Small intestine (tissue), 7 donors: ENCODE data around the gene CORO7. TPM values are rescaled to one million over a fixed set of nuclear protein-coding genes. Genes with fewer than 3 reads are reported as not detected.

ENCODE experiments used
- DNase-seq, 2 donors: peaks; one replicate each; pipeline versions ENCODE4 v3.0.0 to v3.0.0-alpha.2; 2013
- FAIRE-seq: peaks from 2 replicates; lab custom pipeline; 2012; peaks lifted over from hg19 to GRCh38; lab: Jason Lieb, UNC
- H3K27ac ChIP-seq, 3 donors: one replicate each; pipeline ENCODE4 v1.5.1; 2013; ENCODE audit warnings: low read length in 2 of 3, mild to moderate bottlenecking in 2 of 3, control low read depth in 1 of 3, inconsistent platforms in 1 of 3, low read depth in 1 of 3, moderate library complexity in 1 of 3
- H3K27me3 ChIP-seq, 3 donors: one replicate each; pipeline ENCODE4 v1.6.1; 2013; ENCODE audit warnings: low read length in 3 of 3, inconsistent platforms in 1 of 3; ENCODE audit not compliant: control insufficient read depth in 3 of 3, insufficient read depth in 3 of 3
- H3K36me3 ChIP-seq, 3 donors: one replicate each; pipeline ENCODE4 v1.6.1; 2013; ENCODE audit warnings: low read length in 3 of 3, inconsistent platforms in 1 of 3, low read depth in 1 of 3, mild to moderate bottlenecking in 1 of 3, moderate library complexity in 1 of 3; ENCODE audit not compliant: control insufficient read depth in 3 of 3, insufficient read depth in 2 of 3
- H3K4me1 ChIP-seq, 3 donors: one replicate each; pipeline ENCODE4 v1.6.1; 2013; ENCODE audit warnings: low read length in 2 of 3, inconsistent platforms in 1 of 3, low read depth in 1 of 3, mild to moderate bottlenecking in 1 of 3, moderate library complexity in 1 of 3; ENCODE audit not compliant: control insufficient read depth in 3 of 3, insufficient read depth in 2 of 3
- H3K4me3 ChIP-seq, 3 donors: one replicate each; pipeline ENCODE4 v1.5.1; 2013; ENCODE audit warnings: low read length in 3 of 3, control low read depth in 1 of 3, inconsistent platforms in 1 of 3, low read depth in 1 of 3, mild to moderate bottlenecking in 1 of 3, moderate library complexity in 1 of 3
- H3K9me3 ChIP-seq, 2 donors: one replicate each; pipeline ENCODE4 v1.6.1; 2013; ENCODE audit warnings: low read depth in 1 of 2, low read length in 1 of 2; ENCODE audit not compliant: control insufficient read depth in 2 of 2, insufficient read depth in 1 of 2
- WGBS, 3 donors: extraction: QIAGEN DNeasy Blood & Tissue Kit; methylation state at CpG; one replicate each; pipeline ENCODE4 v1.1.7; 2013; 5-methylcytosine and 5-hydroxymethylcytosine counted together
- polyA plus RNA-seq, 4 donors: library from polyadenylated mRNA; stranded (reverse) in 3 of 4; unstranded in 1 of 4; fragments of 200-250 nt in 3 of 4; fragments of 120-200 nt in 1 of 4; gene quantifications; one replicate each; pipeline versions ENCODE4 v1.2.1 to v1.2.3, GENCODE V29; 2013
- donor health status: healthy with polysubstance abuse.
- donor health status: control.
- donor health status: control.
- donor health status: Bipolar disorder and iron deficiency.
- donor health status: healthy.

Gene CORO7
- polyA plus RNA-seq, 4 donors = 27.3 to 49.2 (median 41.6) TPM

GRCh38 chr16:4420505-4421105, 4.2 kb upstream of the CORO7 start:
- peak in 1 of 2 donors; percentile 52 for DNase-seq
- WGBS, 3 donors = 57 to 68% (median 66%) methylated on average over 8 of the region's 8 CpGs
- Histone ChIP-seq H3K36me3 (no peaks in the 10 kb centered on the region), H3K27ac (peak overlapping the region in 1 of 3 donors; percentile 43), H3K27me3 (no peaks in the 10 kb centered on the region), H3K4me1 (peaks cover 0 to 17% (median 0%) of the 10 kb centered on the region in 3 donors), H3K4me3 (no peak overlapping the region), H3K9me3 (no peaks in the 10 kb centered on the region)
- no peak for FAIRE-seq

GRCh38 chr16:4419402-4419959, 3.1 kb upstream of the CORO7 start:
- H3K36me3 ChIP-seq = peaks cover 0 to 3% (median 0%) of the 10 kb centered on the region in 3 donors
- 72 to 78% (median 76%) methylated on average over 7 of the region's 7 CpGs for WGBS, 3 donors
- FAIRE-seq (no peak), DNase-seq (no peak)
- no peak overlapping the region for H3K4me3 ChIP-seq
- H3K4me1 ChIP-seq = peaks cover 2 to 24% (median 3%) of the 10 kb centered on the region in 3 donors
- H3K27me3 ChIP-seq = no peaks in the 10 kb centered on the region
- H3K9me3 ChIP-seq = no peaks in the 10 kb centered on the region
- no peak overlapping the region for H3K27ac ChIP-seq

GRCh38 chr16:4415538-4416199, 727 bp downstream of the CORO7 start:
- H3K4me3 ChIP-seq = peak overlapping the region; percentile 65 to 98 (median 90)
- H3K36me3 ChIP-seq = peaks cover 0 to 36% (median 0%) of the 10 kb centered on the region in 3 donors
- H3K9me3 ChIP-seq = no peaks in the 10 kb centered on the region
- H3K27ac ChIP-seq = peak overlapping the region; percentile 68 to 97 (median 88)
- peak; percentile 66 to 86 for DNase-seq
- H3K4me1 ChIP-seq = peaks cover 2 to 22% (median 3%) of the 10 kb centered on the region in 3 donors
- H3K27me3 ChIP-seq = no peaks in the 10 kb centered on the region
- WGBS, 3 donors = 0 to 1% (median 1%) methylated on average over 33 to 44 of the region's 44 CpGs
- FAIRE-seq = no peak

- Histone ChIP-seq H3K27ac (peak overlapping the region in 2 of 3 donors; percentile 5 to 88), H3K36me3 (peaks cover 0 to 47% (median 0%) of the 10 kb centered on the region in 3 donors), H3K4me3 (no peak overlapping the region), H3K9me3 (no peaks in the 10 kb centered on the region), H3K4me1 (peaks cover 2 to 14% (median 3%) of the 10 kb centered on the region in 3 donors), H3K27me3 (no peaks in the 10 kb centered on the region)
- FAIRE-seq (no peak), DNase-seq (peak; percentile 31 to 63)
- 52 to 69% (median 65%) methylated on average over 7 of the region's 7 CpGs for WGBS, 3 donors
These were observed 2.0 kb downstream of the CORO7 start for GRCh38 chr16:4414187-4414917.

- 90 to 92% (median 91%) methylated on average over 4 of the region's 4 CpGs for WGBS, 3 donors
- Histone ChIP-seq H3K27me3 (no peaks in the 10 kb centered on the region), H3K36me3 (peaks cover under 1 to 62% (median 11%) of the 10 kb centered on the region in 3 donors), H3K4me1 (peaks cover 2 to 14% (median 3%) of the 10 kb centered on the region in 3 donors), H3K27ac (no peak overlapping the region), H3K4me3 (no peak overlapping the region), H3K9me3 (no peaks in the 10 kb centered on the region)
- FAIRE-seq (no peak), DNase-seq (no peak)
These were observed 3.5 kb downstream of the CORO7 start for GRCh38 chr16:4412854-4413253.

GRCh38 chr16:4412159-4412558, 4.2 kb downstream of the CORO7 start:
- Histone ChIP-seq H3K27ac (peak overlapping the region in 1 of 3 donors; percentile 85), H3K36me3 (peaks cover 7 to 69% (median 14%) of the 10 kb centered on the region in 3 donors), H3K4me1 (peaks cover 2 to 14% (median 3%) of the 10 kb centered on the region in 3 donors), H3K9me3 (no peaks in the 10 kb centered on the region), H3K4me3 (no peak overlapping the region), H3K27me3 (no peaks in the 10 kb centered on the region)
- WGBS, 3 donors = 86 to 93% (median 89%) methylated on average over 8 of the region's 8 CpGs
- FAIRE-seq (no peak), DNase-seq (no peak)

- 68 to 88% (median 87%) methylated on average over 15 to 16 of the region's 16 CpGs for WGBS, 3 donors
- Histone ChIP-seq H3K4me3 (no peak overlapping the region), H3K9me3 (no peaks in the 10 kb centered on the region), H3K27me3 (no peaks in the 10 kb centered on the region), H3K27ac (peak overlapping the region in 2 of 3 donors; percentile 45 to 85), H3K4me1 (peaks cover 2 to 10% (median 3%) of the 10 kb centered on the region in 3 donors), H3K36me3 (peaks cover 8 to 73% (median 14%) of the 10 kb centered on the region in 3 donors)
- FAIRE-seq = no peak
- DNase-seq = no peak
These were observed 4.7 kb downstream of the CORO7 start for GRCh38 chr16:4411684-4412083.
